ENCODE data around the gene AGPAT3. TPM values are rescaled to one million over a fixed set of nuclear protein-coding genes. Genes with fewer than 3 reads are reported as not detected.

The AGPAT3 gene
- total and polyA plus RNA-seq, 9 donors, result 11.6 to 42.1 (median 31.9) TPM

- H3K27ac ChIP-seq, result no peak overlapping the region
- no peaks in the 10 kb centered on the region for H3K36me3 ChIP-seq
- H3K9me3 ChIP-seq, result no peaks in the 10 kb centered on the region
- TF ChIP-seq POLR2A (IDR thresholded peaks at IDR 0.05), result no peak
- no peak for TF ChIP-seq CTCF (IDR thresholded peaks at IDR 0.05)
- no peak for TF ChIP-seq EP300 (IDR thresholded peaks at IDR 0.05)
- intact Hi-C loops (cut with DNase I), result no loop called here
- no peak overlapping the region for H3K4me3 ChIP-seq
- no peak for DNase-seq
- no peaks in the 10 kb centered on the region for H3K27me3 ChIP-seq
- peaks cover 12% of the 10 kb centered on the region for H3K4me1 ChIP-seq (ENCODE audit: insufficient read depth)
- WGBS, 3 donors, result 95% methylated on average over 8 of the region's 8 CpGs
Observed at GRCh38 chr21:44027607-44028286, 162.7 kb downstream of the AGPAT3 start.

GRCh38 chr21:44028287-44028659, 163.2 kb downstream of the AGPAT3 start:
- WGBS, 3 donors, result 96 to 97% (median 96%) methylated on average over 6 of the region's 6 CpGs
- no peaks in the 10 kb centered on the region for H3K9me3 ChIP-seq
- H3K27me3 ChIP-seq, result no peaks in the 10 kb centered on the region
- TF ChIP-seq POLR2A (IDR thresholded peaks at IDR 0.05) (no peak), CTCF (IDR thresholded peaks at IDR 0.05) (no peak), EP300 (IDR thresholded peaks at IDR 0.05) (no peak)
- H3K4me1 ChIP-seq (ENCODE audit: insufficient read depth), result peaks cover 12% of the 10 kb centered on the region
- intact Hi-C loops (cut with DNase I), result no loop called here
- no peaks in the 10 kb centered on the region for H3K36me3 ChIP-seq
- H3K27ac ChIP-seq, result no peak overlapping the region
- no peak for DNase-seq
- H3K4me3 ChIP-seq, result no peak overlapping the region

GRCh38 chr21:44029460-44030087, 164.6 kb downstream of the AGPAT3 start:
- Histone ChIP-seq H3K27ac (no peak overlapping the region), H3K4me1 (ENCODE audit: insufficient read depth) (peaks cover 12% of the 10 kb centered on the region), H3K36me3 (no peaks in the 10 kb centered on the region), H3K9me3 (no peaks in the 10 kb centered on the region), H3K4me3 (no peak overlapping the region), H3K27me3 (no peaks in the 10 kb centered on the region)
- intact Hi-C loops (cut with DNase I), result no loop called here
- WGBS, 3 donors, result 97 to 99% (median 98%) methylated on average over 6 of the region's 6 CpGs
- no peak for TF ChIP-seq CTCF (IDR thresholded peaks at IDR 0.05)
- TF ChIP-seq EP300 (IDR thresholded peaks at IDR 0.05), result no peak
- TF ChIP-seq POLR2A (IDR thresholded peaks at IDR 0.05), result no peak
- DNase-seq, result no peak

GRCh38 chr21:44035244-44035643, 170.2 kb downstream of the AGPAT3 start:
- Histone ChIP-seq H3K27me3 (no peaks in the 10 kb centered on the region), H3K27ac (no peak overlapping the region), H3K9me3 (no peaks in the 10 kb centered on the region), H3K4me1 (ENCODE audit: insufficient read depth) (no peaks in the 10 kb centered on the region), H3K36me3 (no peaks in the 10 kb centered on the region), H3K4me3 (no peak overlapping the region)
- intact Hi-C loops (cut with DNase I), result no loop called here
- 95 to 98% (median 96%) methylated on average over 4 of the region's 4 CpGs for WGBS, 3 donors
- no peak for TF ChIP-seq EP300 (IDR thresholded peaks at IDR 0.05)
- no peak for DNase-seq

Small RNA genes lying within 50 kb of the gene (small RNA-seq; reads per million reads assigned to genes)
- gene RNU6-1150P, result not detected
- gene RNU6-859P, result not detected

Other genes with a start within 250 kb of the AGPAT3 start
- gene HSF2BP, start 205.7 kb upstream of the AGPAT3 start, total RNA-seq, result 1 to 10 TPM in 5 of 7 donors, under 1 TPM in 2; 0.69 to 2.9 (median 1.5) TPM
- gene HSF2BP, start 205.7 kb upstream of the AGPAT3 start, polyA plus RNA-seq, result under 1 TPM; 0.58 to 0.68 TPM
- 10 to 100 TPM; 17.3 to 31.8 (median 29.0) TPM for gene RRP1B, start 205.7 kb upstream of the AGPAT3 start, total RNA-seq
- 10 to 100 TPM; 11.3 to 19.8 TPM for gene RRP1B, start 205.7 kb upstream of the AGPAT3 start, polyA plus RNA-seq
- gene PDXK, start 146.1 kb upstream of the AGPAT3 start, total RNA-seq, result 100 to 1,000 TPM in 3 of 7 donors, 10 to 100 TPM in 4; 21.6 to 125 (median 93.3) TPM
- 10 to 100 TPM; 19.9 to 36.0 TPM for gene PDXK, start 146.1 kb upstream of the AGPAT3 start, polyA plus RNA-seq
- gene CSTB, start 88.9 kb upstream of the AGPAT3 start, total RNA-seq, result 10 to 100 TPM in 6 of 7 donors, 1 to 10 TPM in 1; 7.2 to 58.2 (median 37.4) TPM
- gene CSTB, start 88.9 kb upstream of the AGPAT3 start, polyA plus RNA-seq, result 10 to 100 TPM; 36.5 to 81.8 TPM
- gene RRP1, start 75.6 kb upstream of the AGPAT3 start, total RNA-seq, result 10 to 100 TPM in 6 of 7 donors, 1 to 10 TPM in 1; 8.5 to 29.3 (median 25.2) TPM
- 10 to 100 TPM; 11.9 to 12.2 TPM for gene RRP1, start 75.6 kb upstream of the AGPAT3 start, polyA plus RNA-seq
- 10 to 100 TPM; 11.1 to 30.1 (median 23.1) TPM for gene TRAPPC10, start 147.1 kb downstream of the AGPAT3 start, total RNA-seq
- gene TRAPPC10, start 147.1 kb downstream of the AGPAT3 start, polyA plus RNA-seq, result 10 to 100 TPM in 1 of 2 donors, 1 to 10 TPM in 1; 7.9 to 17.0 TPM
- 1 to 10 TPM; 1.9 to 9.3 (median 4.4) TPM for gene PWP2, start 242.2 kb downstream of the AGPAT3 start, total RNA-seq
- 1 to 10 TPM; 1.2 to 4.0 TPM for gene PWP2, start 242.2 kb downstream of the AGPAT3 start, polyA plus RNA-seq

Measured in ovary (tissue), 9 donors.